GM23338 (cell line): ENCODE results near the gene SP100. TPM values are rescaled to one million over a fixed set of nuclear protein-coding genes. Genes with fewer than 3 reads are reported as not detected.

Source experiments
- ATAC-seq: fragments of 200-7000 bp; cut with Tn5 transposase; 3 replicates; pipeline ENCODE4 v1.9.1; 2020
- DNase-seq: peaks from one replicate; pipeline ENCODE4 v3.0.0-alpha.2; 2015; ENCODE audit warnings: low spot score
- H2AFZ ChIP-seq: fragments of 200-600 bp; sonication (generic); 2 replicates; pipeline ENCODE4 v1.8.0; 2016; ENCODE audit warnings: antibody characterized with exemption, mild to moderate bottlenecking, moderate library complexity
- H3F3A ChIP-seq: fragments of 200-600 bp; sonication (generic); replicated peaks from 2 replicates; pipeline ENCODE4 v1.8.0; 2017; ENCODE audit warnings: antibody characterized with exemption, mixed run types, low read depth
- H3K27ac ChIP-seq: fragments of 200-600 bp; sonication (generic); 2 replicates; pipeline ENCODE4 v1.6.1; 2016; ENCODE audit warnings: low read depth
- H3K27me3 ChIP-seq: fragments of 200-600 bp; sonication (generic); 2 replicates; pipeline ENCODE4 v1.8.0; 2016; ENCODE audit warnings: mild to moderate bottlenecking, mixed run types, moderate library complexity; ENCODE audit not compliant: insufficient read depth
- H3K36me3 ChIP-seq: fragments of 200-600 bp; sonication (generic); 2 replicates; pipeline ENCODE4 v1.8.0; 2016; ENCODE audit warnings: mild to moderate bottlenecking; ENCODE audit not compliant: insufficient read depth
- H3K4me1 ChIP-seq: fragments of 200-600 bp; sonication (generic); 2 replicates; pipeline ENCODE4 v1.8.0; 2016; ENCODE audit warnings: mild to moderate bottlenecking, moderate library complexity; ENCODE audit not compliant: insufficient read depth
- H3K4me2 ChIP-seq: fragments of 200-600 bp; sonication (generic); 2 replicates; pipeline ENCODE4 v1.7.1; 2017; ENCODE audit warnings: mixed run types
- H3K4me3 ChIP-seq: fragments of 200-600 bp; sonication (generic); 2 replicates; pipeline ENCODE4 v1.6.1; 2016; ENCODE audit warnings: mixed run types
- H3K79me2 ChIP-seq: fragments of 200-600 bp; sonication (generic); replicated peaks from 2 replicates; pipeline ENCODE4 v1.8.0; 2017; ENCODE audit warnings: mild to moderate bottlenecking; ENCODE audit not compliant: insufficient read depth
- H3K9me2 ChIP-seq: fragments of 200-600 bp; sonication (generic); 2 replicates; pipeline ENCODE4 v1.8.0; 2017; ENCODE audit not compliant: insufficient read depth
- H4K20me1 ChIP-seq: fragments of 200-600 bp; sonication (generic); replicated peaks from 2 replicates; pipeline ENCODE4 v1.8.0; 2017; ENCODE audit warnings: mild to moderate bottlenecking; ENCODE audit not compliant: insufficient read depth
- H3K27ac Mint-ChIP-seq: 2 replicates; pipeline ENCODE4 v1.8.0; 2020; ENCODE audit warnings: inconsistent platforms, mild to moderate bottlenecking, moderate library complexity, mixed read lengths
- H3K27me3 Mint-ChIP-seq: 3 replicates; pipeline ENCODE4 v1.8.0; 2022; ENCODE audit warnings: low read depth, mild to moderate bottlenecking, moderate library complexity, mixed read lengths, inconsistent platforms; ENCODE audit not compliant: insufficient read depth, poor library complexity
- H3K36me3 Mint-ChIP-seq: 3 replicates; pipeline ENCODE4 v1.8.0; 2021; ENCODE audit warnings: low read depth, mild to moderate bottlenecking, inconsistent platforms, moderate library complexity, mixed read lengths
- H3K4me1 Mint-ChIP-seq: 3 replicates; pipeline ENCODE4 v1.8.0; 2020; ENCODE audit warnings: mild to moderate bottlenecking, inconsistent platforms, mixed read lengths
- H3K4me3 Mint-ChIP-seq: 3 replicates; pipeline ENCODE4 v1.8.0; 2021; ENCODE audit warnings: moderate library complexity, mild to moderate bottlenecking, inconsistent platforms, mixed read lengths
- H3K9me3 Mint-ChIP-seq: 3 replicates; pipeline ENCODE4 v1.8.0; 2020; ENCODE audit warnings: moderate library complexity, mild to moderate bottlenecking, inconsistent platforms, mixed read lengths
- NANOG ChIP-seq: IDR thresholded peaks from 2 replicates; pipeline ENCODE4 v1.6.1; 2016; ENCODE audit warnings: antibody characterized with exemption, borderline replicate concordance
- polyA plus RNA-seq: library from polyadenylated mRNA; unstranded; fragments of >200 nt; fragmentation: Nextera tagmentation; extraction: Ambion mirVana; gene quantifications from 2 replicates; pipeline ENCODE4 v1.2.1, GENCODE V29; 2016
- total RNA-seq: library from RNA; depleted of rRNA; stranded (reverse); fragments of >200 nt; shearing (Covaris generic); gene quantifications from 2 replicates; pipeline ENCODE4 v1.2.3, GENCODE V29; 2014
- TF ChIP-seq, protein P1 (sequence below): fragments of 250-450 bp; sonication (Bioruptor Pico); IDR thresholded peaks from 2 replicates; pipeline ENCODE4 v1.5.0; 2020; ENCODE audit warnings: mild to moderate bottlenecking, moderate library complexity
- TF ChIP-seq, protein P2 (sequence below), 2 experiments: fragments of 200-600 bp in 1 of 2; sonication (generic) in 1 of 2; conservative IDR thresholded peaks; 2 replicates each; pipeline versions ENCODE4 v1.5.1 to v1.6.1; 2016 to 2017; ENCODE audit warnings: antibody characterized with exemption in 2 of 2, low read depth in 2 of 2, mild to moderate bottlenecking in 2 of 2, moderate library complexity in 1 of 2

The SP100 gene
- total and polyA plus RNA-seq, 2 experiments from 2014 or later = 0.44 to 0.73 TPM

DNA sequence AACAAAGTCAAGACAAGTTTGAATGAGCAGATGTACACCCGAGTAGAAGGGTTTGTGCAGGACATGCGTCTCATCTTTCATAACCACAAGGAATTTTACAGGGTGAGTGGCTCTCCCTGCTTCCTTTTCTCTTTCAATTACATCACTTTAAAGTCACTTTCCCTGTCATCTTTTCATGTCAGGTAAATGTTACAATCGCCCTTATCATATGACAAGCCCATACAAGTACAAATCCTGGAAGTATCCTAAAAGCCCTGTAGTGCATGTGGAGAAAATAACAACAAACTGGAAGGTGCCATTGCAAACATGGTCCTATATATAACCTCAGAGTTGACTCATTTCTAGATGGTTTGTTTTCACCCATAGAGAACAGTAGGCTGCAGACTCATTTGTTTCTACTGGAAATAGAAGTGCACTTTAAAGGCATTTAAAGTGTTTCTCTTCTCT is 126.0 kb downstream of the SP100 start (continued):
- TF ChIP-seq, protein P1, sequence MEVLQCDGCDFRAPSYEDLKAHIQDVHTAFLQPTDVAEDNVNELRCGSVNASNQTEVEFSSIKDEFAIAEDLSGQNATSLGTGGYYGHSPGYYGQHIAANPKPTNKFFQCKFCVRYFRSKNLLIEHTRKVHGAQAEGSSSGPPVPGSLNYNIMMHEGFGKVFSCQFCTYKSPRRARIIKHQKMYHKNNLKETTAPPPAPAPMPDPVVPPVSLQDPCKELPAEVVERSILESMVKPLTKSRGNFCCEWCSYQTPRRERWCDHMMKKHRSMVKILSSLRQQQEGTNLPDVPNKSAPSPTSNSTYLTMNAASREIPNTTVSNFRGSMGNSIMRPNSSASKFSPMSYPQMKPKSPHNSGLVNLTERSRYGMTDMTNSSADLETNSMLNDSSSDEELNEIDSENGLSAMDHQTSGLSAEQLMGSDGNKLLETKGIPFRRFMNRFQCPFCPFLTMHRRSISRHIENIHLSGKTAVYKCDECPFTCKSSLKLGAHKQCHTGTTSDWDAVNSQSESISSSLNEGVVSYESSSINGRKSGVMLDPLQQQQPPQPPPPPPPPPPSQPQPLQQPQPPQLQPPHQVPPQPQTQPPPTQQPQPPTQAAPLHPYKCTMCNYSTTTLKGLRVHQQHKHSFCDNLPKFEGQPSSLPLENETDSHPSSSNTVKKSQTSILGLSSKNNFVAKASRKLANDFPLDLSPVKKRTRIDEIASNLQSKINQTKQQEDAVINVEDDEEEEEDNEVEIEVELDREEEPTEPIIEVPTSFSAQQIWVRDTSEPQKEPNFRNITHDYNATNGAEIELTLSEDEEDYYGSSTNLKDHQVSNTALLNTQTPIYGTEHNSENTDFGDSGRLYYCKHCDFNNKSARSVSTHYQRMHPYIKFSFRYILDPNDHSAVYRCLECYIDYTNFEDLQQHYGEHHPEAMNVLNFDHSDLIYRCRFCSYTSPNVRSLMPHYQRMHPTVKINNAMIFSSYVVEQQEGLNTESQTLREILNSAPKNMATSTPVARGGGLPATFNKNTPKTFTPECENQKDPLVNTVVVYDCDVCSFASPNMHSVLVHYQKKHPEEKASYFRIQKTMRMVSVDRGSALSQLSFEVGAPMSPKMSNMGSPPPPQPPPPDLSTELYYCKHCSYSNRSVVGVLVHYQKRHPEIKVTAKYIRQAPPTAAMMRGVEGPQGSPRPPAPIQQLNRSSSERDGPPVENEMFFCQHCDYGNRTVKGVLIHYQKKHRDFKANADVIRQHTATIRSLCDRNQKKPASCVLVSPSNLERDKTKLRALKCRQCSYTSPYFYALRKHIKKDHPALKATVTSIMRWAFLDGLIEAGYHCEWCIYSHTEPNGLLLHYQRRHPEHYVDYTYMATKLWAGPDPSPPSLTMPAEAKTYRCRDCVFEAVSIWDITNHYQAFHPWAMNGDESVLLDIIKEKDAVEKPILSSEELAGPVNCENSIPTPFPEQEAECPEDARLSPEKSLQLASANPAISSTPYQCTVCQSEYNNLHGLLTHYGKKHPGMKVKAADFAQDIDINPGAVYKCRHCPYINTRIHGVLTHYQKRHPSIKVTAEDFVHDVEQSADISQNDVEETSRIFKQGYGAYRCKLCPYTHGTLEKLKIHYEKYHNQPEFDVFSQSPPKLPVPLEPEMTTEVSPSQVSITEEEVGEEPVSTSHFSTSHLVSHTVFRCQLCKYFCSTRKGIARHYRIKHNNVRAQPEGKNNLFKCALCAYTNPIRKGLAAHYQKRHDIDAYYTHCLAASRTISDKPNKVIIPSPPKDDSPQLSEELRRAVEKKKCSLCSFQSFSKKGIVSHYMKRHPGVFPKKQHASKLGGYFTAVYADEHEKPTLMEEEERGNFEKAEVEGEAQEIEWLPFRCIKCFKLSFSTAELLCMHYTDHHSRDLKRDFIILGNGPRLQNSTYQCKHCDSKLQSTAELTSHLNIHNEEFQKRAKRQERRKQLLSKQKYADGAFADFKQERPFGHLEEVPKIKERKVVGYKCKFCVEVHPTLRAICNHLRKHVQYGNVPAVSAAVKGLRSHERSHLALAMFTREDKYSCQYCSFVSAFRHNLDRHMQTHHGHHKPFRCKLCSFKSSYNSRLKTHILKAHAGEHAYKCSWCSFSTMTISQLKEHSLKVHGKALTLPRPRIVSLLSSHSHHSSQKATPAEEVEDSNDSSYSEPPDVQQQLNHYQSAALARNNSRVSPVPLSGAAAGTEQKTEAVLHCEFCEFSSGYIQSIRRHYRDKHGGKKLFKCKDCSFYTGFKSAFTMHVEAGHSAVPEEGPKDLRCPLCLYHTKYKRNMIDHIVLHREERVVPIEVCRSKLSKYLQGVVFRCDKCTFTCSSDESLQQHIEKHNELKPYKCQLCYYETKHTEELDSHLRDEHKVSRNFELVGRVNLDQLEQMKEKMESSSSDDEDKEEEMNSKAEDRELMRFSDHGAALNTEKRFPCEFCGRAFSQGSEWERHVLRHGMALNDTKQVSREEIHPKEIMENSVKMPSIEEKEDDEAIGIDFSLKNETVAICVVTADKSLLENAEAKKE (CRISPR knock-in tag) = no peak

DNA sequence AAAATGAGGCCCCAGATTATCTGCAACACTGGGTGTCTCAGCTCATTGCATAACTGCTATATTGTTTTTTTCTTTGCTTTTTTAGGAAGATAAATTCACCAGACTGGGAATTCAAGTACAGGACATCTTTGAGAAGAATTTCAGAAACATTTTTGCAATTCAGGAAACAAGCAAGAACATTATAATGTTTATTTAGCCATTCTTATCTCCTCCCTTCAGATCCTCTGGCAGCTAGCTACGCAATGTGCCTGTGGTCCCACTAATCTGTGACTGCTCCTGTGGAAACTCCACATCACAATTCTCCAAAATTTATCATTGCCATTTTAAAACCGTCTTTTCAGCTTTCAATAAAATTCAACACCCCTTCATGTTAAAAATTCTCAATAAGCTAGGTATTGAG is 126.8 kb downstream of the SP100 start:
- Mint-ChIP-seq H3K9me3 (peaks cover 19% of the 10 kb centered on the region; the same call in 2 of the 3 replicates), H3K36me3 (peaks cover 4% of the 10 kb centered on the region; the same call in 2 of the 3 replicates), H3K27ac (no peak overlapping the region), H3K4me1 (no peaks in the 10 kb centered on the region), H3K27me3 (peaks cover 2% of the 10 kb centered on the region), H3K4me3 (no peak overlapping the region)
- Histone ChIP-seq H3K4me1 (no peaks in the 10 kb centered on the region), H2AFZ (no peak overlapping the region), H3K4me2 (no peak overlapping the region), H3K4me3 (no peak overlapping the region), H3K9me2 (no peaks in the 10 kb centered on the region), H3K79me2 (no peaks in the 10 kb centered on the region), H3F3A (no peaks in the 10 kb centered on the region), H4K20me1 (no peaks in the 10 kb centered on the region), H3K27ac (no peak overlapping the region), H3K27me3 (no peaks in the 10 kb centered on the region), H3K36me3 (no peaks in the 10 kb centered on the region)
- no peak for ATAC-seq
- TF ChIP-seq NANOG = no peak
- TF ChIP-seq, protein P2, sequence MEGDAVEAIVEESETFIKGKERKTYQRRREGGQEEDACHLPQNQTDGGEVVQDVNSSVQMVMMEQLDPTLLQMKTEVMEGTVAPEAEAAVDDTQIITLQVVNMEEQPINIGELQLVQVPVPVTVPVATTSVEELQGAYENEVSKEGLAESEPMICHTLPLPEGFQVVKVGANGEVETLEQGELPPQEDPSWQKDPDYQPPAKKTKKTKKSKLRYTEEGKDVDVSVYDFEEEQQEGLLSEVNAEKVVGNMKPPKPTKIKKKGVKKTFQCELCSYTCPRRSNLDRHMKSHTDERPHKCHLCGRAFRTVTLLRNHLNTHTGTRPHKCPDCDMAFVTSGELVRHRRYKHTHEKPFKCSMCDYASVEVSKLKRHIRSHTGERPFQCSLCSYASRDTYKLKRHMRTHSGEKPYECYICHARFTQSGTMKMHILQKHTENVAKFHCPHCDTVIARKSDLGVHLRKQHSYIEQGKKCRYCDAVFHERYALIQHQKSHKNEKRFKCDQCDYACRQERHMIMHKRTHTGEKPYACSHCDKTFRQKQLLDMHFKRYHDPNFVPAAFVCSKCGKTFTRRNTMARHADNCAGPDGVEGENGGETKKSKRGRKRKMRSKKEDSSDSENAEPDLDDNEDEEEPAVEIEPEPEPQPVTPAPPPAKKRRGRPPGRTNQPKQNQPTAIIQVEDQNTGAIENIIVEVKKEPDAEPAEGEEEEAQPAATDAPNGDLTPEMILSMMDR (conservative IDR thresholded peaks at IDR 0.05; ENCODE audit: low read depth in 2 of 2) = no peak
- DNase-seq = no peak
